Kidney (tissue), 14 donors: ENCODE data around the gene OR8B12. TPM values are rescaled to one million over a fixed set of nuclear protein-coding genes. Genes with fewer than 3 reads are reported as not detected.

Experiments
- DNase-seq, 5 donors: peaks; one replicate each; pipeline ENCODE4 v3.0.0-alpha.2; 2013 to 2020
- FAIRE-seq: peaks from 2 replicates; lab custom pipeline; 2012; peaks lifted over from hg19 to GRCh38; lab: Jason Lieb, UNC
- H3K27ac ChIP-seq, 2 donors: one replicate each; pipeline ENCODE4 v1.7.0; 2013; ENCODE audit warnings: low read depth in 2 of 2, low read length in 2 of 2, inconsistent platforms in 1 of 2
- H3K27me3 ChIP-seq: one replicate; pipeline ENCODE4 v1.7.1; 2013; ENCODE audit warnings: low read length, inconsistent platforms; ENCODE audit not compliant: control insufficient read depth, insufficient read depth
- H3K36me3 ChIP-seq, 3 donors: one replicate each; pipeline versions ENCODE4 v1.7.0 to v1.7.1; 2013; ENCODE audit warnings: low read length in 3 of 3, control low read depth in 1 of 3, inconsistent platforms in 1 of 3; ENCODE audit not compliant: insufficient read depth in 3 of 3, control insufficient read depth in 2 of 3
- H3K4me1 ChIP-seq, 3 donors: one replicate each; pipeline versions ENCODE4 v1.7.0 to v1.7.1; 2013; ENCODE audit warnings: low read length in 3 of 3, inconsistent platforms in 1 of 3, low read depth in 1 of 3; ENCODE audit not compliant: control insufficient read depth in 2 of 3, insufficient read depth in 2 of 3
- H3K4me3 ChIP-seq, 3 donors: one replicate each; pipeline versions ENCODE4 v1.7.0 to v1.8.1; 2013; ENCODE audit warnings: low read length in 3 of 3, control low read depth in 1 of 3, inconsistent platforms in 1 of 3
- H3K9ac ChIP-seq, 3 donors: one replicate each; pipeline versions ENCODE4 v1.7.0 to v1.7.1; 2013; ENCODE audit warnings: low read length in 3 of 3, control low read depth in 1 of 3, inconsistent platforms in 1 of 3
- H3K9me3 ChIP-seq, 3 donors: one replicate each; pipeline versions ENCODE4 v1.7.0 to v1.7.1; 2013; ENCODE audit warnings: low read length in 3 of 3, control low read depth in 1 of 3, inconsistent platforms in 1 of 3; ENCODE audit not compliant: control insufficient read depth in 2 of 3, insufficient read depth in 1 of 3
- intact Hi-C: fragments of 100-400 bp; cut with DNase I; formaldehyde crosslinking; loops from one replicate; pipeline ENCODE4 v1.11.1; 2022
- polyA plus RNA-seq: library from polyadenylated mRNA; stranded (reverse); fragments of 350-450 nt; fragmentation: Illumina TruSeq; extraction: RNeasy Lipid Tissue Mini Kit (QIAGEN cat#74804); gene quantifications from one replicate; pipeline ENCODE4 v1.2.3, GENCODE V29; 2014; ENCODE audit warnings: low read depth, low replicate concordance; ENCODE audit not compliant: insufficient read depth
- total RNA-seq: library from RNA; stranded (reverse); fragmentation: NEBNext Ultra II Directional; extraction: Animal tissue kit (Norgen Biotek cat#: 25700); gene quantifications from one replicate; pipeline ENCODE4 v1.2.1, GENCODE V29; 2021
- TF ChIP-seq, protein P1 (sequence below): IDR thresholded peaks from 3 replicates; pipeline ENCODE4 v1.5.1; 2012; ENCODE audit warnings: mild to moderate bottlenecking, moderate library complexity, borderline replicate concordance; ENCODE audit not compliant: insufficient read depth; ENCODE audit errors: extremely low read depth
- donor health status: control.
- donor health status: control.
- donor health status: control.
- donor health status: control.
- donor health status: control.
- donor health status: DM: yes; HTN: yes; CAD: no.
- donor health status: Normal renal cell carcinoma (clear cell type).

The OR8B12 gene
- total and polyA plus RNA-seq, 2 donors from 2014 or later: not detected

DNA sequence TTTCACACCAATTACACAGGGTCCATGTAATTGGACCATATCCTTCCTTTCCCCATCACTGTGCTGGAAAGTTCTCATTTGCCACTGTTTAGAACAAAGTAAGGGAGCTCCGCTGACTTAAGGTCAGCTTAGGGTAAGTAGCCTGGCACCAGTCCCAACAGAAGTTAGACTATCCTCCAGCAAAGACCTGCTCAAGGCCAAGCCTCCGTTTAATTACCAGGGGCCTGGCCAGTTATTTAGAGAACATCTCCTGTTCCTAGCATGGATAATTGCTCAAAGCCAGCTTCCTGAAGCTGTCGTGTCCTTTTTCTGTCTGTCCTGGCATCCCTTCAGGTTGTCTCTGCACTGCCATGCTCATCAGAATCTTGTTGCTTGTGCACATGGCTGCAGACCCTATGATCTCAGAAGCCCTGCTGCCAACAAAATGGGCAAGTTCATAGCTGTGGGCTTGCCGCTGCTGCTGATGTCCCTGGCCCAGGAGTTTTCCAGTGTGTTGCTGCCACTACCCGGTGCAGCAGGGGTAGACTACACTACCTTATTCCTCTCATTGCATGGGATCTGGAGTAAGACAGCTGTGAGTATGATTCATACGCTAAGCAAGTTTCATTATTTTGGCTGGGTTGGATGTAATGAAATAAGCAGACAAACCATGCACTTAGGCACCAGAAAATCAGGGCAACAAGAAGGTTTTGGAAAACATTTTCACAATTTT is 34.4 kb upstream of the OR8B12 start:
- TF ChIP-seq, protein P1, sequence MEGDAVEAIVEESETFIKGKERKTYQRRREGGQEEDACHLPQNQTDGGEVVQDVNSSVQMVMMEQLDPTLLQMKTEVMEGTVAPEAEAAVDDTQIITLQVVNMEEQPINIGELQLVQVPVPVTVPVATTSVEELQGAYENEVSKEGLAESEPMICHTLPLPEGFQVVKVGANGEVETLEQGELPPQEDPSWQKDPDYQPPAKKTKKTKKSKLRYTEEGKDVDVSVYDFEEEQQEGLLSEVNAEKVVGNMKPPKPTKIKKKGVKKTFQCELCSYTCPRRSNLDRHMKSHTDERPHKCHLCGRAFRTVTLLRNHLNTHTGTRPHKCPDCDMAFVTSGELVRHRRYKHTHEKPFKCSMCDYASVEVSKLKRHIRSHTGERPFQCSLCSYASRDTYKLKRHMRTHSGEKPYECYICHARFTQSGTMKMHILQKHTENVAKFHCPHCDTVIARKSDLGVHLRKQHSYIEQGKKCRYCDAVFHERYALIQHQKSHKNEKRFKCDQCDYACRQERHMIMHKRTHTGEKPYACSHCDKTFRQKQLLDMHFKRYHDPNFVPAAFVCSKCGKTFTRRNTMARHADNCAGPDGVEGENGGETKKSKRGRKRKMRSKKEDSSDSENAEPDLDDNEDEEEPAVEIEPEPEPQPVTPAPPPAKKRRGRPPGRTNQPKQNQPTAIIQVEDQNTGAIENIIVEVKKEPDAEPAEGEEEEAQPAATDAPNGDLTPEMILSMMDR: no peak
- DNase-seq (no peak), FAIRE-seq (no peak)
- Histone ChIP-seq H3K27ac (no peak overlapping the region), H3K4me3 (no peak overlapping the region), H3K4me1 (no peaks in the 10 kb centered on the region), H3K9me3 (no peaks in the 10 kb centered on the region), H3K27me3 (no peaks in the 10 kb centered on the region), H3K36me3 (no peaks in the 10 kb centered on the region), H3K9ac (no peak overlapping the region)
- intact Hi-C loops: no loop called here

DNA sequence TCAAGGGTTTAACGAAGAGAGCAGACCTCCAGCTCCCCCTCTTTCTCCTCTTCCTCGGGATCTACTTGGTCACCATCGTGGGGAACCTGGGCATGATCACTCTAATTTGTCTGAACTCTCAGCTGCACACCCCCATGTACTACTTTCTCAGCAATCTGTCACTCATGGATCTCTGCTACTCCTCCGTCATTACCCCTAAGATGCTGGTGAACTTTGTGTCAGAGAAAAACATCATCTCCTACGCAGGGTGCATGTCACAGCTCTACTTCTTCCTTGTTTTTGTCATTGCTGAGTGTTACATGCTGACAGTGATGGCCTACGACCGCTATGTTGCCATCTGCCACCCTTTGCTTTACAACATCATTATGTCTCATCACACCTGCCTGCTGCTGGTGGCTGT is 26.7 kb upstream of the OR8B12 start:
- TF ChIP-seq, protein P1: no peak
- H3K9ac ChIP-seq: no peak overlapping the region
- no peaks in the 10 kb centered on the region for H3K4me1 ChIP-seq
- H3K36me3 ChIP-seq: no peaks in the 10 kb centered on the region
- H3K4me3 ChIP-seq: no peak overlapping the region
- no peaks in the 10 kb centered on the region for H3K9me3 ChIP-seq
- FAIRE-seq (no peak), DNase-seq (no peak)
- H3K27me3 ChIP-seq: no peaks in the 10 kb centered on the region
- no peak overlapping the region for H3K27ac ChIP-seq
- intact Hi-C loops: no loop called here

- FAIRE-seq: no peak
- Histone ChIP-seq H3K36me3 (no peaks in the 10 kb centered on the region), H3K4me1 (no peaks in the 10 kb centered on the region), H3K27ac (no peak within 1 kb of the TSS), H3K9me3 (no peaks in the 10 kb centered on the region), H3K27me3 (no peaks in the 10 kb centered on the region), H3K4me3 (no peak within 1 kb of the TSS), H3K9ac (no peak within 1 kb of the TSS)
- intact Hi-C loops: no loop called here
- TF ChIP-seq, protein P1: no peak
- DNase-seq: no peak
These were observed 26.2 kb upstream of the OR8B12 start, which contains the start of gene OR8A1 for GRCh38 chr11:124569697-124570096. Gene OR8A1 (plus strand): TSS chr11:124569997. CDS start chr11:124570120, 123 bp downstream.

- no peaks in the 10 kb centered on the region for H3K36me3 ChIP-seq
- H3K27ac ChIP-seq: peak overlapping the region in 1 of 2 donors; percentile 28
- no peak overlapping the region for H3K4me3 ChIP-seq
- H3K9ac ChIP-seq: no peak overlapping the region
- H3K27me3 ChIP-seq: no peaks in the 10 kb centered on the region
- intact Hi-C loops: no loop called here
- DNase-seq (no peak), FAIRE-seq (no peak)
- TF ChIP-seq, protein P1: no peak
- H3K9me3 ChIP-seq: peaks cover 0 to 3% (median 0%) of the 10 kb centered on the region in 3 donors
- no peaks in the 10 kb centered on the region for H3K4me1 ChIP-seq
These were observed 13.4 kb upstream of the OR8B12 start for GRCh38 chr11:124556828-124557227.
